GM23338 (cell line): ENCODE results near the gene ALDH18A1. TPM values are rescaled to one million over a fixed set of nuclear protein-coding genes. Genes with fewer than 3 reads are reported as not detected.
A peak's percentile ranks its signal among the peaks of the same experiment; 100 is the strongest.

Experiments used
- ATAC-seq: fragments of 200-7000 bp; cut with Tn5 transposase; 3 replicates; pipeline ENCODE4 v1.9.1; 2020
- DNase-seq: peaks from one replicate; pipeline ENCODE4 v3.0.0-alpha.2; 2015; ENCODE audit warnings: low spot score
- H2AFZ ChIP-seq: fragments of 200-600 bp; sonication (generic); 2 replicates; pipeline ENCODE4 v1.8.0; 2016; ENCODE audit warnings: antibody characterized with exemption, mild to moderate bottlenecking, moderate library complexity
- H3F3A ChIP-seq: fragments of 200-600 bp; sonication (generic); replicated peaks from 2 replicates; pipeline ENCODE4 v1.8.0; 2017; ENCODE audit warnings: antibody characterized with exemption, mixed run types, low read depth
- H3K27ac ChIP-seq: fragments of 200-600 bp; sonication (generic); 2 replicates; pipeline ENCODE4 v1.6.1; 2016; ENCODE audit warnings: low read depth
- H3K27me3 ChIP-seq: fragments of 200-600 bp; sonication (generic); 2 replicates; pipeline ENCODE4 v1.8.0; 2016; ENCODE audit warnings: mild to moderate bottlenecking, mixed run types, moderate library complexity; ENCODE audit not compliant: insufficient read depth
- H3K36me3 ChIP-seq: fragments of 200-600 bp; sonication (generic); 2 replicates; pipeline ENCODE4 v1.8.0; 2016; ENCODE audit warnings: mild to moderate bottlenecking; ENCODE audit not compliant: insufficient read depth
- H3K4me1 ChIP-seq: fragments of 200-600 bp; sonication (generic); 2 replicates; pipeline ENCODE4 v1.8.0; 2016; ENCODE audit warnings: mild to moderate bottlenecking, moderate library complexity; ENCODE audit not compliant: insufficient read depth
- H3K4me2 ChIP-seq: fragments of 200-600 bp; sonication (generic); 2 replicates; pipeline ENCODE4 v1.7.1; 2017; ENCODE audit warnings: mixed run types
- H3K4me3 ChIP-seq: fragments of 200-600 bp; sonication (generic); 2 replicates; pipeline ENCODE4 v1.6.1; 2016; ENCODE audit warnings: mixed run types
- H3K79me2 ChIP-seq: fragments of 200-600 bp; sonication (generic); replicated peaks from 2 replicates; pipeline ENCODE4 v1.8.0; 2017; ENCODE audit warnings: mild to moderate bottlenecking; ENCODE audit not compliant: insufficient read depth
- H3K9me2 ChIP-seq: fragments of 200-600 bp; sonication (generic); 2 replicates; pipeline ENCODE4 v1.8.0; 2017; ENCODE audit not compliant: insufficient read depth
- H4K20me1 ChIP-seq: fragments of 200-600 bp; sonication (generic); replicated peaks from 2 replicates; pipeline ENCODE4 v1.8.0; 2017; ENCODE audit warnings: mild to moderate bottlenecking; ENCODE audit not compliant: insufficient read depth
- H3K27ac Mint-ChIP-seq: 2 replicates; pipeline ENCODE4 v1.8.0; 2020; ENCODE audit warnings: inconsistent platforms, mild to moderate bottlenecking, moderate library complexity, mixed read lengths
- H3K27me3 Mint-ChIP-seq: 3 replicates; pipeline ENCODE4 v1.8.0; 2022; ENCODE audit warnings: low read depth, mild to moderate bottlenecking, moderate library complexity, mixed read lengths, inconsistent platforms; ENCODE audit not compliant: insufficient read depth, poor library complexity
- H3K36me3 Mint-ChIP-seq: 3 replicates; pipeline ENCODE4 v1.8.0; 2021; ENCODE audit warnings: low read depth, mild to moderate bottlenecking, inconsistent platforms, moderate library complexity, mixed read lengths
- H3K4me1 Mint-ChIP-seq: 3 replicates; pipeline ENCODE4 v1.8.0; 2020; ENCODE audit warnings: mild to moderate bottlenecking, inconsistent platforms, mixed read lengths
- H3K4me3 Mint-ChIP-seq: 3 replicates; pipeline ENCODE4 v1.8.0; 2021; ENCODE audit warnings: moderate library complexity, mild to moderate bottlenecking, inconsistent platforms, mixed read lengths
- H3K9me3 Mint-ChIP-seq: 3 replicates; pipeline ENCODE4 v1.8.0; 2020; ENCODE audit warnings: moderate library complexity, mild to moderate bottlenecking, inconsistent platforms, mixed read lengths
- CREB1 ChIP-seq: fragments of 250-450 bp; sonication (Bioruptor Pico); IDR thresholded peaks from 2 replicates; pipeline ENCODE4 v1.5.0; 2020; ENCODE audit warnings: low read depth, mild to moderate bottlenecking, moderate library complexity
- EZH2 ChIP-seq: fragments of 200-600 bp; sonication (generic); IDR thresholded peaks from one replicate; pipeline ENCODE4 v1.8.0; 2017; ENCODE audit warnings: antibody characterized with exemption, mild to moderate bottlenecking, low read depth; ENCODE audit not compliant: unreplicated experiment
- EZH2phosphoT487 ChIP-seq: fragments of 200-600 bp; sonication (generic); IDR thresholded peaks from one replicate; pipeline ENCODE4 v1.8.1; 2018; ENCODE audit warnings: antibody characterized with exemption; ENCODE audit not compliant: unreplicated experiment
- NANOG ChIP-seq: IDR thresholded peaks from 2 replicates; pipeline ENCODE4 v1.6.1; 2016; ENCODE audit warnings: antibody characterized with exemption, borderline replicate concordance
- POLR2AphosphoS5 ChIP-seq: IDR thresholded peaks from 2 replicates; pipeline ENCODE4 v1.6.1; 2016; ENCODE audit warnings: antibody characterized with exemption, low read depth
- REST ChIP-seq: IDR thresholded peaks from one replicate; pipeline ENCODE4 v1.6.1; 2018; ENCODE audit warnings: antibody characterized with exemption; ENCODE audit not compliant: unreplicated experiment
- STAT1 ChIP-seq: IDR thresholded peaks from one replicate; pipeline ENCODE4 v1.6.1; 2016; ENCODE audit warnings: antibody characterized with exemption; ENCODE audit not compliant: unreplicated experiment
- ZNF331 ChIP-seq: fragments of 250-450 bp; sonication (Bioruptor Pico); IDR thresholded peaks from 2 replicates; pipeline ENCODE4 v1.5.0; 2020; ENCODE audit warnings: low read depth, mild to moderate bottlenecking, moderate library complexity
- polyA plus RNA-seq: library from polyadenylated mRNA; unstranded; fragments of >200 nt; fragmentation: Nextera tagmentation; extraction: Ambion mirVana; gene quantifications from 2 replicates; pipeline ENCODE4 v1.2.1, GENCODE V29; 2016
- total RNA-seq: library from RNA; depleted of rRNA; stranded (reverse); fragments of >200 nt; shearing (Covaris generic); gene quantifications from 2 replicates; pipeline ENCODE4 v1.2.3, GENCODE V29; 2014
- TF ChIP-seq, protein P1 (sequence below), 2 experiments: fragments of 200-600 bp in 1 of 2; sonication (generic) in 1 of 2; conservative IDR thresholded peaks; 2 replicates each; pipeline versions ENCODE4 v1.5.1 to v1.6.1; 2016 to 2017; ENCODE audit warnings: antibody characterized with exemption in 2 of 2, low read depth in 2 of 2, mild to moderate bottlenecking in 2 of 2, moderate library complexity in 1 of 2
- TF ChIP-seq, protein P2 (sequence below): fragments of 250-450 bp; sonication (Bioruptor Pico); IDR thresholded peaks from 2 replicates; pipeline ENCODE4 v1.5.0; 2020; ENCODE audit warnings: mild to moderate bottlenecking, moderate library complexity
- TF ChIP-seq, protein P3 (sequence below): IDR thresholded peaks from 2 replicates; pipeline ENCODE4 v1.6.1; 2016; ENCODE audit warnings: antibody characterized with exemption

The ALDH18A1 gene
- total and polyA plus RNA-seq, 2 experiments from 2014 or later, result 35.1 to 117 TPM

DNA sequence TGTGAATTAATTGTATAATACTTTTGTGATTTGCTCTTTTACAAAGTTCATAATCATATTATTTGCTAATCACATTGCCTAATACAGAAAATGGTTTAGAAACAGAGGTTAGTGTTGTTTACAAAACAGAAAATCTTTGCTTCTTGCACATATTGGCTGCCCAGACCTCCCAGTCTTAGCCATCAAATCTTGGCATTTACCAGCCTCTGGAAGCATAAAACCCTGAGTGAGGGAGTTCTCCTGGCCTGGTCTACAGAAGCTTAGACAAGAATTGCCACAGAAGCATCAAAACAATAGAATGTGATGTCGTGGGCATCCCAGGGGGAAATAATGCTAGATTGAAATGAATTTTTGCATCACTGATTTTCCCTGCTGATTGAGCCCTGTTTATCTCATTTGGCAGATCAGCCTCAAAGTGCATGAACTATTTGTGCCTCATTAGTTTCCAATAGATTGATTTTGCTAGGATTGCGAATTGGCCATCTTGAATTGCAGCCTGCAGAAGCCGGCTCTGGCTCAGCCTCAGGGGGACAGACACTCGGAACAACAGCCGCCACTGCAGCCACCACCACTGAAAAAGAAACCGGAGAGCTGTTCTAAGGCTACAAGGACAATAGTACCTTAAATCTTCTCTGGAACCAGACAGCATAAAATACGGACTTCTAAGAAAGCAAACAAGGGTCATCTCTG lies 84.2 kb downstream of the ALDH18A1 start:
- Mint-ChIP-seq H3K27ac (no peak overlapping the region), H3K4me1 (peaks cover 3% of the 10 kb centered on the region; the same call in 1 of the 3 replicates), H3K9me3 (no peaks in the 10 kb centered on the region), H3K4me3 (no peak overlapping the region), H3K36me3 (no peaks in the 10 kb centered on the region), H3K27me3 (no peaks in the 10 kb centered on the region)
- H3F3A ChIP-seq, result no peaks in the 10 kb centered on the region
- no peak for DNase-seq
- peaks cover 4% of the 10 kb centered on the region; the same call in 1 of the 2 replicates for H3K9me2 ChIP-seq
- H3K4me1 ChIP-seq, result no peaks in the 10 kb centered on the region
- H3K27ac ChIP-seq, result no peak overlapping the region
- H3K27me3 ChIP-seq, result no peaks in the 10 kb centered on the region
- TF ChIP-seq, protein P1, sequence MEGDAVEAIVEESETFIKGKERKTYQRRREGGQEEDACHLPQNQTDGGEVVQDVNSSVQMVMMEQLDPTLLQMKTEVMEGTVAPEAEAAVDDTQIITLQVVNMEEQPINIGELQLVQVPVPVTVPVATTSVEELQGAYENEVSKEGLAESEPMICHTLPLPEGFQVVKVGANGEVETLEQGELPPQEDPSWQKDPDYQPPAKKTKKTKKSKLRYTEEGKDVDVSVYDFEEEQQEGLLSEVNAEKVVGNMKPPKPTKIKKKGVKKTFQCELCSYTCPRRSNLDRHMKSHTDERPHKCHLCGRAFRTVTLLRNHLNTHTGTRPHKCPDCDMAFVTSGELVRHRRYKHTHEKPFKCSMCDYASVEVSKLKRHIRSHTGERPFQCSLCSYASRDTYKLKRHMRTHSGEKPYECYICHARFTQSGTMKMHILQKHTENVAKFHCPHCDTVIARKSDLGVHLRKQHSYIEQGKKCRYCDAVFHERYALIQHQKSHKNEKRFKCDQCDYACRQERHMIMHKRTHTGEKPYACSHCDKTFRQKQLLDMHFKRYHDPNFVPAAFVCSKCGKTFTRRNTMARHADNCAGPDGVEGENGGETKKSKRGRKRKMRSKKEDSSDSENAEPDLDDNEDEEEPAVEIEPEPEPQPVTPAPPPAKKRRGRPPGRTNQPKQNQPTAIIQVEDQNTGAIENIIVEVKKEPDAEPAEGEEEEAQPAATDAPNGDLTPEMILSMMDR (conservative IDR thresholded peaks at IDR 0.05; ENCODE audit: low read depth in 2 of 2), result no peak
- TF ChIP-seq POLR2AphosphoS5 (no peak), CREB1 (CRISPR knock-in tag) (no peak), REST (no peak), EZH2phosphoT487 (no peak), ZNF331 (CRISPR knock-in tag) (no peak), EZH2 (no peak), NANOG (no peak), STAT1 (no peak)
- TF ChIP-seq, protein P2, sequence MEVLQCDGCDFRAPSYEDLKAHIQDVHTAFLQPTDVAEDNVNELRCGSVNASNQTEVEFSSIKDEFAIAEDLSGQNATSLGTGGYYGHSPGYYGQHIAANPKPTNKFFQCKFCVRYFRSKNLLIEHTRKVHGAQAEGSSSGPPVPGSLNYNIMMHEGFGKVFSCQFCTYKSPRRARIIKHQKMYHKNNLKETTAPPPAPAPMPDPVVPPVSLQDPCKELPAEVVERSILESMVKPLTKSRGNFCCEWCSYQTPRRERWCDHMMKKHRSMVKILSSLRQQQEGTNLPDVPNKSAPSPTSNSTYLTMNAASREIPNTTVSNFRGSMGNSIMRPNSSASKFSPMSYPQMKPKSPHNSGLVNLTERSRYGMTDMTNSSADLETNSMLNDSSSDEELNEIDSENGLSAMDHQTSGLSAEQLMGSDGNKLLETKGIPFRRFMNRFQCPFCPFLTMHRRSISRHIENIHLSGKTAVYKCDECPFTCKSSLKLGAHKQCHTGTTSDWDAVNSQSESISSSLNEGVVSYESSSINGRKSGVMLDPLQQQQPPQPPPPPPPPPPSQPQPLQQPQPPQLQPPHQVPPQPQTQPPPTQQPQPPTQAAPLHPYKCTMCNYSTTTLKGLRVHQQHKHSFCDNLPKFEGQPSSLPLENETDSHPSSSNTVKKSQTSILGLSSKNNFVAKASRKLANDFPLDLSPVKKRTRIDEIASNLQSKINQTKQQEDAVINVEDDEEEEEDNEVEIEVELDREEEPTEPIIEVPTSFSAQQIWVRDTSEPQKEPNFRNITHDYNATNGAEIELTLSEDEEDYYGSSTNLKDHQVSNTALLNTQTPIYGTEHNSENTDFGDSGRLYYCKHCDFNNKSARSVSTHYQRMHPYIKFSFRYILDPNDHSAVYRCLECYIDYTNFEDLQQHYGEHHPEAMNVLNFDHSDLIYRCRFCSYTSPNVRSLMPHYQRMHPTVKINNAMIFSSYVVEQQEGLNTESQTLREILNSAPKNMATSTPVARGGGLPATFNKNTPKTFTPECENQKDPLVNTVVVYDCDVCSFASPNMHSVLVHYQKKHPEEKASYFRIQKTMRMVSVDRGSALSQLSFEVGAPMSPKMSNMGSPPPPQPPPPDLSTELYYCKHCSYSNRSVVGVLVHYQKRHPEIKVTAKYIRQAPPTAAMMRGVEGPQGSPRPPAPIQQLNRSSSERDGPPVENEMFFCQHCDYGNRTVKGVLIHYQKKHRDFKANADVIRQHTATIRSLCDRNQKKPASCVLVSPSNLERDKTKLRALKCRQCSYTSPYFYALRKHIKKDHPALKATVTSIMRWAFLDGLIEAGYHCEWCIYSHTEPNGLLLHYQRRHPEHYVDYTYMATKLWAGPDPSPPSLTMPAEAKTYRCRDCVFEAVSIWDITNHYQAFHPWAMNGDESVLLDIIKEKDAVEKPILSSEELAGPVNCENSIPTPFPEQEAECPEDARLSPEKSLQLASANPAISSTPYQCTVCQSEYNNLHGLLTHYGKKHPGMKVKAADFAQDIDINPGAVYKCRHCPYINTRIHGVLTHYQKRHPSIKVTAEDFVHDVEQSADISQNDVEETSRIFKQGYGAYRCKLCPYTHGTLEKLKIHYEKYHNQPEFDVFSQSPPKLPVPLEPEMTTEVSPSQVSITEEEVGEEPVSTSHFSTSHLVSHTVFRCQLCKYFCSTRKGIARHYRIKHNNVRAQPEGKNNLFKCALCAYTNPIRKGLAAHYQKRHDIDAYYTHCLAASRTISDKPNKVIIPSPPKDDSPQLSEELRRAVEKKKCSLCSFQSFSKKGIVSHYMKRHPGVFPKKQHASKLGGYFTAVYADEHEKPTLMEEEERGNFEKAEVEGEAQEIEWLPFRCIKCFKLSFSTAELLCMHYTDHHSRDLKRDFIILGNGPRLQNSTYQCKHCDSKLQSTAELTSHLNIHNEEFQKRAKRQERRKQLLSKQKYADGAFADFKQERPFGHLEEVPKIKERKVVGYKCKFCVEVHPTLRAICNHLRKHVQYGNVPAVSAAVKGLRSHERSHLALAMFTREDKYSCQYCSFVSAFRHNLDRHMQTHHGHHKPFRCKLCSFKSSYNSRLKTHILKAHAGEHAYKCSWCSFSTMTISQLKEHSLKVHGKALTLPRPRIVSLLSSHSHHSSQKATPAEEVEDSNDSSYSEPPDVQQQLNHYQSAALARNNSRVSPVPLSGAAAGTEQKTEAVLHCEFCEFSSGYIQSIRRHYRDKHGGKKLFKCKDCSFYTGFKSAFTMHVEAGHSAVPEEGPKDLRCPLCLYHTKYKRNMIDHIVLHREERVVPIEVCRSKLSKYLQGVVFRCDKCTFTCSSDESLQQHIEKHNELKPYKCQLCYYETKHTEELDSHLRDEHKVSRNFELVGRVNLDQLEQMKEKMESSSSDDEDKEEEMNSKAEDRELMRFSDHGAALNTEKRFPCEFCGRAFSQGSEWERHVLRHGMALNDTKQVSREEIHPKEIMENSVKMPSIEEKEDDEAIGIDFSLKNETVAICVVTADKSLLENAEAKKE (CRISPR knock-in tag), result no peak
- TF ChIP-seq, protein P3, sequence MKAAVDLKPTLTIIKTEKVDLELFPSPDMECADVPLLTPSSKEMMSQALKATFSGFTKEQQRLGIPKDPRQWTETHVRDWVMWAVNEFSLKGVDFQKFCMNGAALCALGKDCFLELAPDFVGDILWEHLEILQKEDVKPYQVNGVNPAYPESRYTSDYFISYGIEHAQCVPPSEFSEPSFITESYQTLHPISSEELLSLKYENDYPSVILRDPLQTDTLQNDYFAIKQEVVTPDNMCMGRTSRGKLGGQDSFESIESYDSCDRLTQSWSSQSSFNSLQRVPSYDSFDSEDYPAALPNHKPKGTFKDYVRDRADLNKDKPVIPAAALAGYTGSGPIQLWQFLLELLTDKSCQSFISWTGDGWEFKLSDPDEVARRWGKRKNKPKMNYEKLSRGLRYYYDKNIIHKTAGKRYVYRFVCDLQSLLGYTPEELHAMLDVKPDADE, result no peak
- H3K4me3 ChIP-seq, result no peak overlapping the region
- H4K20me1 ChIP-seq, result no peaks in the 10 kb centered on the region
- peak; percentile 36; the same call in 2 of the 3 replicates for ATAC-seq
- peak overlapping the region; percentile 90 for H2AFZ ChIP-seq
- H3K79me2 ChIP-seq, result no peaks in the 10 kb centered on the region
- no peaks in the 10 kb centered on the region for H3K36me3 ChIP-seq
- H3K4me2 ChIP-seq, result no peak overlapping the region
